ENCODE measurements around the gene CYGB. TPM values are rescaled to one million over a fixed set of nuclear protein-coding genes. Genes with fewer than 3 reads are reported as not detected.

Gene CYGB
- total RNA-seq, 2 donors from 2014 or later, result 7.0 to 13.8 TPM

GRCh38 chr17:76551685-76552084, 14.2 kb upstream of the CYGB start:
- no peaks in the 10 kb centered on the region for H3K36me3 ChIP-seq
- H3K4me1 ChIP-seq (replicated peaks), result no peaks in the 10 kb centered on the region
- TF ChIP-seq POLR2A (IDR thresholded peaks at IDR 0.05) (no peak), POLR2AphosphoS5 (IDR thresholded peaks at IDR 0.05) (no peak)
- TF ChIP-seq, protein P1, sequence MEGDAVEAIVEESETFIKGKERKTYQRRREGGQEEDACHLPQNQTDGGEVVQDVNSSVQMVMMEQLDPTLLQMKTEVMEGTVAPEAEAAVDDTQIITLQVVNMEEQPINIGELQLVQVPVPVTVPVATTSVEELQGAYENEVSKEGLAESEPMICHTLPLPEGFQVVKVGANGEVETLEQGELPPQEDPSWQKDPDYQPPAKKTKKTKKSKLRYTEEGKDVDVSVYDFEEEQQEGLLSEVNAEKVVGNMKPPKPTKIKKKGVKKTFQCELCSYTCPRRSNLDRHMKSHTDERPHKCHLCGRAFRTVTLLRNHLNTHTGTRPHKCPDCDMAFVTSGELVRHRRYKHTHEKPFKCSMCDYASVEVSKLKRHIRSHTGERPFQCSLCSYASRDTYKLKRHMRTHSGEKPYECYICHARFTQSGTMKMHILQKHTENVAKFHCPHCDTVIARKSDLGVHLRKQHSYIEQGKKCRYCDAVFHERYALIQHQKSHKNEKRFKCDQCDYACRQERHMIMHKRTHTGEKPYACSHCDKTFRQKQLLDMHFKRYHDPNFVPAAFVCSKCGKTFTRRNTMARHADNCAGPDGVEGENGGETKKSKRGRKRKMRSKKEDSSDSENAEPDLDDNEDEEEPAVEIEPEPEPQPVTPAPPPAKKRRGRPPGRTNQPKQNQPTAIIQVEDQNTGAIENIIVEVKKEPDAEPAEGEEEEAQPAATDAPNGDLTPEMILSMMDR (IDR thresholded peaks at IDR 0.05), result no peak
- 75% methylated on average over 4 of the region's 4 CpGs for WGBS
- H3K9me3 ChIP-seq, result no peaks in the 10 kb centered on the region
- intact Hi-C loops (cut with DNase I), result no loop called here
- H3K27me3 ChIP-seq (replicated peaks; ENCODE audit: insufficient read depth), result no peaks in the 10 kb centered on the region
- no peak overlapping the region for H3K4me3 ChIP-seq
- peak overlapping the region in 1 of 2 donors; percentile 41 for H3K27ac ChIP-seq
- DNase-seq (ENCODE audit: low spot score), result no peak

GRCh38 chr17:76550712-76551615, 13.5 kb upstream of the CYGB start:
- 37% methylated on average over 15 of the region's 15 CpGs for WGBS
- Histone ChIP-seq H3K9me3 (no peaks in the 10 kb centered on the region), H3K27ac (peak overlapping the region; percentile 41 to 43), H3K27me3 (replicated peaks; ENCODE audit: insufficient read depth) (no peaks in the 10 kb centered on the region), H3K4me3 (no peak overlapping the region), H3K36me3 (no peaks in the 10 kb centered on the region), H3K4me1 (replicated peaks) (no peaks in the 10 kb centered on the region)
- TF ChIP-seq POLR2AphosphoS5 (IDR thresholded peaks at IDR 0.05) (peak; percentile 80), POLR2A (IDR thresholded peaks at IDR 0.05) (no peak)
- intact Hi-C loops (cut with DNase I), result no loop called here
- DNase-seq (ENCODE audit: low spot score), result peak; percentile 66

- 72% methylated on average over 7 of the region's 7 CpGs for WGBS
- H3K36me3 ChIP-seq, result no peaks in the 10 kb centered on the region
- H3K9me3 ChIP-seq, result no peaks in the 10 kb centered on the region
- no peak overlapping the region for H3K27ac ChIP-seq
- H3K4me3 ChIP-seq, result no peak overlapping the region
- H3K27me3 ChIP-seq (replicated peaks; ENCODE audit: insufficient read depth), result no peaks in the 10 kb centered on the region
- H3K4me1 ChIP-seq (replicated peaks), result no peaks in the 10 kb centered on the region
- intact Hi-C loops (cut with DNase I), result no loop called here
- DNase-seq (ENCODE audit: low spot score), result no peak
- TF ChIP-seq POLR2AphosphoS5 (IDR thresholded peaks at IDR 0.05), result no peak
- TF ChIP-seq POLR2A (IDR thresholded peaks at IDR 0.05), result no peak
- TF ChIP-seq, protein P1 (IDR thresholded peaks at IDR 0.05), result no peak
Observed at GRCh38 chr17:76549539-76549938, 12.0 kb upstream of the CYGB start.

GRCh38 chr17:76549215-76549518, 11.7 kb upstream of the CYGB start:
- intact Hi-C loops (cut with DNase I), result no loop called here
- Histone ChIP-seq H3K4me1 (replicated peaks) (no peaks in the 10 kb centered on the region), H3K27ac (no peak overlapping the region)

DNA sequence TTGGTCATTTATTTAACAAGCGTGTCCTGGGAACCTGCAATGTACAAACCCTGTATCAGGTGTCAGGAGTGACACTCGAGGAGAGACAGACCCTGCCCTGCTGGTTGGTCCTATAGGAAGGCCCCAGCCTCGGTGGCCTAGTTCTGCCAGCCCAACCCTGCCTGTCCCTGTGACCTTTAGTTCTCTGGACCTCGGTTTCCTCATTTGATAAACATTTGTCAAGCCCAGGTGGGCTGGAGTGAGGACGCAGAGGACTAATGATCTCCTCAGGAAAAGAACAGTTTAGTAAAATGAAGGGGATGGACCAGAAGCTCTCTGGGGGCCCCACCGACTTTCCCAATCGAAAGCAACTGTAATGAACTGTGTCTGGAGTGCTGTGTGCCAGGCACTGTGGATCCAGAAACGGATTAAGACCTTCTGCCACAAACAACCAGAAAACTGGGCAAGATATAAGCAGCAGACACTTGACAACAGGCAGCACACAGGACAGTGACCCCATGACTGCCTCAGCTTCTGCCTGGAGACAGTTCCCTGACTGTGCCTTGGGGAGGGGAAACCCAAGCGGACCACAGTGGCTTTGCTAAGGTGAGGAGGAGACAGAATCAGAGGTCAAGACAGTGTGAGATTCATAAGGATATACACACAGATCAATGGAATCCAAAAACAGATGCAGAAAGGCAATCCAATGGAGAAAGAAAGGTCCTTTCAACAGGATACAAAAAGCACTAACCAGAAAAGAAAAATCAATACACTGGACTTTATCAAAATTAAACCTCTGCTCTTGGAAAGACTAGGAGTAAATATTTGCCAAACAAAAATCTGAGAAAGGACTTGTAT, 11.1 kb upstream of the CYGB start:
- intact Hi-C loops (cut with DNase I), result no loop called here
- H3K4me3 ChIP-seq, result no peak overlapping the region
- WGBS, result 61% methylated on average over 9 of the region's 9 CpGs
- no peaks in the 10 kb centered on the region for H3K9me3 ChIP-seq
- TF ChIP-seq, protein P1 (IDR thresholded peaks at IDR 0.05), result no peak
- no peak for TF ChIP-seq POLR2AphosphoS5 (IDR thresholded peaks at IDR 0.05)
- H3K27ac ChIP-seq, result no peak overlapping the region
- DNase-seq (ENCODE audit: low spot score), result no peak
- no peaks in the 10 kb centered on the region for H3K4me1 ChIP-seq (replicated peaks)
- H3K36me3 ChIP-seq, result no peaks in the 10 kb centered on the region
- no peaks in the 10 kb centered on the region for H3K27me3 ChIP-seq (replicated peaks; ENCODE audit: insufficient read depth)

More at GRCh38 chr17:76549215-76549518, 11.7 kb upstream of the CYGB start:
- 53% methylated on average over 9 of the region's 9 CpGs for WGBS
- TF ChIP-seq POLR2A (IDR thresholded peaks at IDR 0.05), result no peak
- TF ChIP-seq POLR2AphosphoS5 (IDR thresholded peaks at IDR 0.05), result no peak
- TF ChIP-seq, protein P1 (IDR thresholded peaks at IDR 0.05), result no peak
- Histone ChIP-seq H3K4me3 (no peak overlapping the region), H3K36me3 (no peaks in the 10 kb centered on the region), H3K9me3 (no peaks in the 10 kb centered on the region), H3K27me3 (replicated peaks; ENCODE audit: insufficient read depth) (no peaks in the 10 kb centered on the region)
- no peak for DNase-seq (ENCODE audit: low spot score)
